Fibroblast of pulmonary artery (primary cell): ENCODE data around the gene VASH1.

ENCODE experiments used
- DNase-seq: peaks from one replicate; pipeline ENCODE4 v3.0.0-alpha.2; 2010; ENCODE audit warnings: low read depth
- H3K4me3 ChIP-seq: replicated peaks from 2 replicates; pipeline ENCODE4 v1.5.1; 2011; ENCODE audit warnings: low read depth, mild to moderate bottlenecking, control low read depth, low read length, moderate library complexity
- CTCF ChIP-seq: IDR thresholded peaks from 2 replicates; pipeline ENCODE4 v1.5.1; 2011; ENCODE audit warnings: mild to moderate bottlenecking, control low read depth, low read length, inconsistent platforms; ENCODE audit errors: missing control alignments

Gene VASH1

GRCh38 chr14:76772300-76773187, 11.3 kb downstream of the VASH1 start:
- no peak overlapping the region for H3K4me3 ChIP-seq
- peak; percentile 98 for DNase-seq
- no peak for TF ChIP-seq CTCF

DNA sequence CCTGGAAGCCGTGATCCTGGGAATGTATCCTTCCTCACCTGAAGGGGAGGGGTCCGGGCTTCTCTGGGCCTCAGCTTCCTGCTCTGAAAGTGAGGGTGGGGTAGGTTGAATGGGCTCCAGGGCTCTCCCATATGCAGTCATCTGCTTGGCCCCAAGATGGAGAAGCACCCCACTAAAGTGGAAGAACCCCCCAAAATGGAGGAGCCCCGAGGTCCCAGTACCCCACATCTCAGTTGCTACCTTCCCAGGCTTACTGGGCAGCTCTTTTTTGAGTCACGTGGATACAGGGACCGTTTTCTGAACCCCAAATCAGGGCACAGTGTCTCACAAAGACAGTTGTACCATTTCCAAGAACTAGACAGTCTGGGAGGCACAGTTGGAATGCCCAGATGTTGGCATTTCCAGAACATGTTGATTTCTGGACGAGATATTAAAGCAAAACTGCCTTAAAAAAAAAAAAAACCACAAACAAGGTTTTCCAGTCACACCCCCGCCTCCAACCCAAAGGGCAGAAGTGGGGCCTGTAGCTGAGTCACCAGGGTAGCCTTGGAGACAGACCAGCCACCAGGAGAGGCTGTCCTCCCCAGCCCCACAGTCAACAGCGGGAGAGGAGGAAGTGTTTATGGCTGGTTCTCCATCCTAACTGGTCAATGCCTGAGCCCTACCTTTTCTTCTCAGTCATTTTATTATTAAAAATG, 12.1 kb downstream of the VASH1 start:
- TF ChIP-seq CTCF = peak; percentile 21
- peak; percentile 93 for DNase-seq

GRCh38 chr14:76773956-76774820, 12.9 kb downstream of the VASH1 start:
- H3K4me3 ChIP-seq = no peak overlapping the region
- DNase-seq = no peak

More for the DNA sequence above, 12.1 kb downstream of the VASH1 start:
- peak overlapping the region; percentile 23 for H3K4me3 ChIP-seq

DNA sequence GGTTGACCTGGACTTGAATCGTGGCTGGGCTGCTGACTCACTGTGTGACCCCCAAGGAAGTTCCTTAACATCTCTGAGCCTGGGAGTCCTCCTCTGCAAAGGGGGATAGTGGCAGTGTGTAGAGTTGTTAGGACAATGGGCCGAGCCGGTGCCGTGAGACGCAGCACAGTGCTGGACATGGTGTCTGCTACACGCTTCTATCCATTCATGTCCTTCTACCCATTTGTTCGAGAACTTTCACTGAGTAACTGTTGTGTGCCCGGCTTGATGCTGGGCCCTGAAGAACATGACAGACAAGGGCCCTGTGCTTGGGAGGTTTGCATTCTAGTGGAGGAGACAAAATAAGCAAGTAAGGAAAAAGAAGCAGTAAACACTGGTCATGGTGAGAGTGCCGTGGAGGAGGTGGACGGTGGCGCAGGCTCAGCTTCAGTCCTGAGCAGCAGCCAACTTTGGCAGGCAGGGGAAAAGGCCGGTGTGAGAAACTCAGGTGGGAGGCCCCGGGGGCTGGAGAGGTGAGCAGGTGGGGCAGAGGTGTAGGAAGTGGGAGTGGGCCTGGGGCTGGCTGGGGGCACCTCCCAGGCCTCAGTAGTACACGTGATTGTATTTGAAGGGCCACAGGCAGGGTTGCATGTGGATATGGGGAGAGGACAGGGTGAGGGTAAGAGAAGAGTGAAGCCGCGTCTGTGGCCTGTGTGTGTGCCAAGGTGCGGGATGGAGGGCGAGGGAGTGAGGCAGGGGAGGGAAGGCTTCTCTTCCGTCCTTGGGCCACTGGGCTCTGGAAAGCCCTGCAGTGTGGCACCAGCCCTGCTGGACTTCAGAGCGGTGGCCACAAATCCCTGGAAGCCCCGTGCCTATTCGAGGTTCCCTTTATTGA, 13.8 kb downstream of the VASH1 start:
- no peak overlapping the region for H3K4me3 ChIP-seq
- TF ChIP-seq CTCF = no peak
- no peak for DNase-seq

More at GRCh38 chr14:76773956-76774820, 12.9 kb downstream of the VASH1 start:
- no peak for TF ChIP-seq CTCF

- H3K4me3 ChIP-seq = no peak overlapping the region
- DNase-seq = no peak
- TF ChIP-seq CTCF = no peak
Observed at GRCh38 chr14:76775695-76776427, 14.6 kb downstream of the VASH1 start.
